GM12892 (cell line): Measurements from ENCODE around the gene FLT1.

Source experiments
- DNase-seq: peaks from one replicate; pipeline ENCODE4 v3.0.0; 2011; ENCODE audit not compliant: insufficient read length
- FAIRE-seq: peaks from 2 replicates; lab custom pipeline; 2011; peaks lifted over from hg19 to GRCh38; lab: Jason Lieb, UNC
- POLR2A ChIP-seq: IDR thresholded peaks from 2 replicates; pipeline ENCODE4 v1.6.1; 2011; ENCODE audit warnings: low read depth, low read length, control low read depth
- POLR2AphosphoS5 ChIP-seq: IDR thresholded peaks from 2 replicates; pipeline ENCODE4 v1.6.1; 2011; ENCODE audit warnings: low read depth, low read length, control low read depth
- TAF1 ChIP-seq: IDR thresholded peaks from 2 replicates; pipeline ENCODE4 v1.6.1; 2011; ENCODE audit warnings: low read depth, mild to moderate bottlenecking, control low read depth, low read length, borderline replicate concordance

Gene FLT1

DNA sequence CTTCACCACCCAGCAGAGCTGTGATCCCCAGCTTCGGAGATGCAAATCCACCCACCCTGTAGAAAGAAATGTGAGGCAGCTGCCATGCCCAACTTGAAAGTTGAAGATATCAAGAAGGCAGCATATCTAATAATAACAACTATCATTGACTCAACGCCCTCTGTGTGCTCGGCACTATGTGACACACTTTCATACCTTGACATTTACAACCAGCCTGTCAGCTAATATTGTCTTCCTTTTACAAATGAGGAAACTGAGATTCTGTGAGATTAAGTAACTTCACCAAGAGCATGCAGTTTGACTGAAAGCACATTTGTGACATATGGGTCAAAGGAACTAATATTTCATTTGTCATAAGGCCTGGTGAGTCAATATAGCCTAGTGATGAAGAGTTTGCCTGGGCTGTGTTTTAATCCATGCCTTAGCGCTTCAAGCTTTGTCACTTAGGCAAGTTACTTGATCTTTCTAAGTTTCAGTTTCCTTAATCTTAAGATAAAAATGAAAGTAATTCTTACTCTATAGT is 137.0 kb downstream of the FLT1 start:
- no peak for DNase-seq
- FAIRE-seq = no peak
- TF ChIP-seq POLR2A (no peak), POLR2AphosphoS5 (no peak), TAF1 (no peak)

DNA sequence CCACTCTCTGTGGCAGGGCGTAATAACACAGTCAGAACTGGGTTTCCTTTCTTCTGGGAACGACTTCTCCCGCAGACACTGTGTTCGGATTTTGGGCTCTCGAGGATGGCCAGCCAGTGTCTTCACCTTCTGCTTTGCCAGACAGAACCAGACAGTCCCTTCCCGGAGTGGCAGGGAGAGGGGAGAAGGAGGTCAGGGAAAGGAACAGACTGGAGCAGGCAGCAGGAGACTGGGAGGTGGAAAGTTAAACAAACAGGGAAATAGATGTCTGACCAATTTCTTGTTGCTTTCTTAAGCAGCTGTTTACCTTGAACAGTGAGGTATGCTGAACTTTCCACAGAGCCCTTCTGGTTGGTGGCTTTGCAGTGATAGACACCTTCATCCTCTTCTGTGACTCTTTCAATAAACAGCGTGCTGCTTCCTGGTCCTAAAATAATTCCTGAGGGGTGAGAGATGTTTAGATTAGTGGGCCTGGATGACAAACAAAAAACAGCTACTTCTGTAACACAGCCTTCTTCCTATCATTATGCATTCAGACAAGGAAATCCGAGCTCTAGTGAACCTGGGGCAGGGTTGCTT is 137.6 kb downstream of the FLT1 start:
- DNase-seq (no peak), FAIRE-seq (no peak)
- no peak for TF ChIP-seq TAF1
- TF ChIP-seq POLR2AphosphoS5 = no peak
- TF ChIP-seq POLR2A = no peak

DNA sequence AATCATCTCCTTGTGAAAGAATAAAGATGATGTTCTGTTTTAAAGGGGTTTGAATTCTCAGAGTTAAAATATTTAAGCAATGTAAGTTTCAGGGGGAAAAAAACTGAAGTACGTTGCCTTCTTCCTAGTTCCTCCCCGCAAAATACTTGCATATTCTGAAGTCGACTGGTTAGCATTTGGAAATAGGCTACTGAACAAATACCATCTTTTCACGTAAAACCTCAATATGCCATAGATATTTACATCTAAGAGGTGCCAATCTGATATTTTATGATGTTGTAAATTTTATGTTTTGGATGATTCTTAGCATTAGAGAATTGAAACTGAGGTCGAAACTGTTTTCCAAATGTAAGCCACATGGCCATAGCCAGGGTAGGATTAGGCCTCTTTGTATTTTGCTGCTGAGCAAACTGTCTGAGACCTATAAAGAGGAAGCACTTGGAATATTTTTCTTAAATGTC is 138.3 kb downstream of the FLT1 start:
- no peak for TF ChIP-seq POLR2AphosphoS5
- no peak for TF ChIP-seq POLR2A
- TF ChIP-seq TAF1 = no peak
- DNase-seq = no peak
- no peak for FAIRE-seq

DNA sequence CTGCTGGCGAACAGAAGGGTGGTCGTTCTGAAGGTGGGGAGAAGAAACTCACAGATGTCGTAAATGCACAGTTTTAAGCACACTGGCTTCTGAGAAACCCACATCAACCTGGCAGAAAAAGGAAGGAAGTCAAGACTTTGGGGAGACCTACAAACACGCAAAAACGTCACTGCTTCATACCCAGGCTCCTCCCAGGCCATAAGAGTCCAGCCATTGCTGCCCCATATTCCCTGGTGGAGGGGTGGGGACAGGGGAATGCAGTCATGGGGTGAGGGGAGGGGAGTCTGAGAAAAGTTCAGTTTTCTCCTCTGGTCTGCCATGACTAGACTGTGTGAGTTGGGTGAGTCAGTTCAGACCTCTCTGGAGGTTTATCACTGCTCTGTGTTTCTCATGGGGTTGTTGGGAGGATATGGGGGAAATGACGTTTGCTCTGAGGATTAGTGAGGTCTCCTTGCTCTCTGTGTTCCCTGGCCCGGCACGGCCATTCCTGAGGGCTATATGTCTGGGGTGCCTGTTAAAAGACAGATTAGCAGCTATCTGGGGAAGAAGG is 139.0 kb downstream of the FLT1 start:
- no peak for FAIRE-seq
- TF ChIP-seq POLR2AphosphoS5 (no peak), TAF1 (no peak)
- no peak for DNase-seq

DNA sequence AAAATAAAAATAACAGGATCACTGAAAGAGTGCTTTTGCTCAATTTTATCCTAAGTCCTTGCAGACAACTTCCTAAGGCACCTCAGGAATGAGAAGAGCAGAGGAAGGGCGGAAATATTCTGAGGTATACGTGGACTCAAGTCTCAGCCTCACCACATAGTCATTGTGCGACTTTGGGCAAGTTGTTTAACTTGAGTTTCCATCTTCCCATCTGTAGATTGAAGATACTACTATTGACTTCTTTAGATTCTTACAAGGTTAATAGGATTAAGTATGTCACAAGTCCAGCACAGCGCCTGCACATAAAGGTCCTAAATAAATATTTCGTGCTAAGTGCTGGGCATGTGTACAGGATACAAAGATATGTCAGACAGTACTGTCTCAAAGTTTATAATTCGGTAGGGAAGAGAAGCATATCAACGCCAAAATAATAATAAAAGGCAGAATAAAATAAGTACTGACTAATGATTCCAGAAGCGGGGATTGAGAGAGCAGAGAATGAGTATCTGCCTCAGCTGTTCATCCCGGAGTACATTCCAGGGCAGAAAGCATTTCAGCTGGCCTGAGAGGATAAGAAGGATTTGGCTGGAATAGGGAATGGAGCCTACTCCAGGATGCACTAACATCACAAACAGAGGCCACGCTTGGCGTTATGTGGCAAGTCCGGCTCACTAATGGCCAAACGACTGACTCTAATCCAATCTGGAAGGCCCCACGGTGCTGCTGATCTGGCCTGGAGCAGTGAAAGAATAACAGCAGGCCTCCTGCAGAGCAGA is 139.7 kb downstream of the FLT1 start:
- TF ChIP-seq POLR2AphosphoS5 = no peak
- TF ChIP-seq TAF1 = no peak
- no peak for TF ChIP-seq POLR2A
- DNase-seq (no peak), FAIRE-seq (no peak)

DNA sequence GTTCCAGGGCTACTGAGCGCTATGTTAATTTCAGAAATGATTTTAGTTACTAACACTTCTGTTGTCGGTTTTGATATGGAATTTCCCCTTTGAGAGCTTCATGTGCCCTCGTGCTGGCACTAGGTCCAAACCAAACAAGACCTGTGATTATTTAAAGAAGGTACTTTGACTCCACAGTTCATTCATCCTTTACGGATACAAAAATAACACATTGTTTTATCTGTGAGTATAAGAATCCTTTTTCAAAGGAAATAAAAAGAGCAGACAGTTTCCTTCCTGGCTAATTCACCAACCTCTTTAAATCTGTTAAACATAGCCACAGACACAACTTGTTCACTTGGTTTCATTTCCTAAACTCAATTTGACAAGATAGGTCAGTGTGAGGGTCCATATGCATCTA is 141.2 kb downstream of the FLT1 start:
- FAIRE-seq = no peak

DNA sequence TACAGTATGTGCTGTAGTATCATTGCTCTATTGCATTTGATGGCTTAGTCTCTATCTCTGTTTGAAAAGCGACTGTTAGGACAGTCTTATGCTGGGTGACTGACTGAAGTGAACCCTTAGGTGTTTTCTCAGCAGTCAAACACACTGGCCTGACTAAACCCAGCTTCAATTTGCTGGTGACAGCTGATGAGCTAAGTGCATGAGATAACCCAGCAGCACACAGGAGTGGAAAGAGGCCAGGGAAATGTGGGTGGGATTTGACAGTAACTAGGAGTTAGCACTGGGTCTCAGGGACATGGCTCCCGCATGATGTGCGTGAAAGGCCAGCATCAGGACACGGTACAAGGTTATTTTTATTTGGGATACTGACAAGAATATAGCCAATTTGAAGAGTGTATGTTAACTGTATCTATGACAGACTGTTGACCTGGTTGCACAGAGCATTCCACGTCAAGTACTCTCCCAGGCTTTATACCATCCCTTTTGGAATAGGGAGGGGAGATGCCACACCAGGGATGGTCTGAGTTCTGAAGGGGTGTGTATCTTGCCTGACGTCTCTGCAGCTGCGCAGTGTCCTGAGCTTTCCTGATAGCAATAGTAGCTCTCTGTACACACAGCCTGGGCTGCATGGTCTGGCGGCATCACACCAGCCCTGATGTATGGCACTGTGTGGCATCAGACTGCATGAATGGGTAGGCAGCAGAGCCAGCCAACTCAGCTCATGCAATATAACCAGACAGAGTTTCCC is 144.8 kb downstream of the FLT1 start:
- TF ChIP-seq TAF1 (no peak), POLR2A (no peak), POLR2AphosphoS5 (no peak)
- no peak for DNase-seq
- FAIRE-seq = no peak

More for the DNA sequence above, 141.2 kb downstream of the FLT1 start:
- DNase-seq = no peak
- no peak for TF ChIP-seq TAF1
- no peak for TF ChIP-seq POLR2AphosphoS5
- no peak for TF ChIP-seq POLR2A

DNA sequence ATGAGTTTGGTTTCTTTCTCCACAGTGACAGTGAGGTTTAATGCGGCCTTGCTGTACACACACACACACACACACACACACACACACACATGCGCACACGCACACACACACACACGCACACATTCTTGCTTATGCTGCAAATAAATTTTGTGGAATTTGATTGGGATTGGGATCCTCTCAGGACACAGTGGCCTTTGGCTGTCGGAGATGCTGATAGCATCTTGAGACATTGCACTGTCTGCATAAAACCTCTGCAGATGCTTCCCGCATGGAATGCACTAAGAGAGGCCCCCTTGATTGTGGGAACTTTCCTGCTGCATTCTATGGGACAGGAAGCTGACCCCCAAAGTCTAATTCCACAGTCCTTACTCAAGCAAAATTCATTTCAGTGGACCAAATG is 145.6 kb downstream of the FLT1 start:
- TF ChIP-seq TAF1 (no peak), POLR2AphosphoS5 (no peak), POLR2A (no peak)
- FAIRE-seq = no peak
- no peak for DNase-seq

DNA sequence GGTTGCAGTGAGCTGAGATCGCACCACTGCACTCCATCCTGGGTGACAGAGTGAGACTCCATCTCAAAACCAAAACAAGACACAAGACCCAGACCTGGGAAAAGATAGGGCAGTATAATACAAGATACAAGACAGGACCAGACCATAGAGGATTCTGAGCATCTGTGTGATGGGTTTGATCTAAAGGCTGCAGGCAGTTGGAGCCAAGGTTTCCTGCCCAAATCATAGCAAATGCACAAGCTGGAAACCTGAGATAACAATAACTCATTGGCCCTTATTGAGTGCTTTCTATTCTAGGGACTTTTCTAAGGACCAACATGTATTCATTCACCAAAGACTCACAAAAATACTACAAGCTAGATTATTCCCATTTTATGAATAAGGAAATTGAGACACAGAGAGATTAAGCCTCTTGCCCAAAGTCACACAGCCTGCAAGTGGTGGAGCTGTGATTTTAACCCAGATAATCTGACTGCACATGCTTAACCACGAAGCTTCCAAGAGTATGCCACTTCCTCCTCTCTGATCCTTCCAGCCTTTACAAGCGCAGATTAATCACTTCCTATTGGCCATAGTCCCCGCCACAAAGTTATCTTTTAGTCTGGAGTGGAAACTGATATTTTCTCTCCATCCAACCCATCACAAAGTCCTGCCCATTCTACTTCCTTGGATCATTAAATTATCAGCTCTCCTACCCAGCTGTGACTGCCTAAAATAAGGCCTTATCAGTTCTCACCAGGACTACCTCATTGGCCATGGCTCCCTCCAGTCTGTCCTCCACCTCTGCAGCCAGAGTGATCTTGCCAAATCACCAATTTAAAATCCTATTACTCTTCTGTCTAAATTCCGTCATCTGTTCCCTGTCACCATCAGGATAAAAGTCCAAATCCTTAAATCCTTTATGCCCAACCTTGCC is 147.2 kb downstream of the FLT1 start:
- DNase-seq (no peak), FAIRE-seq (no peak)
- no peak for TF ChIP-seq POLR2A

DNA sequence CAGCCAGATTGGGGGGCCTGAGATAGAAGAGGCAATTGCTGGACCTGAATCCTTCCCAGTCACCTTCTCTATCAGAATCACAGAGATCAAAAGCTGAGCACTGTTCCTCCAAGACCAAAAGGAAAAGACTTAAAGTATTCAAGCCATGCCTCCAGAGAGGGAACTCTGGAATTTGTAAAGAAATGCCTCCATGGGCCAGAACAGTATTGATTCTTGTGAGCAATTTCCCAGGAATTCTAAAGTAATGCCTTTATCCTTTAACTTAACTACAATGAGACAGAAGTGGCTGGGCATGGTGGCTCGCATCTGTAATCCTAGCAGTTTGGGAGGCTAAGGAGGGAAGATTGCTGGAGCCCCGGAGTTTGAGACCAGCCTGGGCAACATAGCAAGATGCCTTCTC is 148.8 kb downstream of the FLT1 start:
- no peak for TF ChIP-seq POLR2AphosphoS5
- no peak for TF ChIP-seq TAF1
- TF ChIP-seq POLR2A = no peak
- no peak for DNase-seq
- no peak for FAIRE-seq
